Right lung (tissue), 5 donors: Measurements from ENCODE around the gene PTPRN2. TPM values are rescaled to one million over a fixed set of nuclear protein-coding genes. Genes with fewer than 3 reads are reported as not detected.

Experiments
- DNase-seq, 2 donors: peaks; one replicate each; pipeline ENCODE4 v3.0.0-alpha.2; 2013
- polyA plus RNA-seq, 5 donors: library from polyadenylated mRNA; unstranded; fragments of 120-200 nt; gene quantifications; one replicate each; pipeline versions ENCODE4 v1.2.1 to v1.2.3, GENCODE V29; 2013; ENCODE audit warnings: inconsistent platforms in 1 of 5, low replicate concordance in 1 of 5; ENCODE audit not compliant: insufficient read length in 5 of 5, insufficient read depth in 1 of 5

PTPRN2 gene
- polyA plus RNA-seq, 5 donors: 6.2 to 8.1 (median 7.0) TPM

GRCh38 chr7:157893535-157894044, 694.0 kb downstream of the PTPRN2 start:
- no peak for DNase-seq

GRCh38 chr7:157892751-157893523, 694.7 kb downstream of the PTPRN2 start:
- no peak for DNase-seq

GRCh38 chr7:157890921-157891401, 696.7 kb downstream of the PTPRN2 start:
- no peak for DNase-seq

GRCh38 chr7:157889480-157889879, 698.1 kb downstream of the PTPRN2 start:
- DNase-seq: no peak

GRCh38 chr7:157888579-157888978, 699.0 kb downstream of the PTPRN2 start:
- no peak for DNase-seq

- DNase-seq: no peak
These were observed 700.2 kb downstream of the PTPRN2 start for GRCh38 chr7:157887400-157887799.

- no peak for DNase-seq
These were observed 700.9 kb downstream of the PTPRN2 start for GRCh38 chr7:157886711-157887110.

- no peak for DNase-seq
These were observed 701.4 kb downstream of the PTPRN2 start for GRCh38 chr7:157886266-157886665.

GRCh38 chr7:157885140-157885539, 702.5 kb downstream of the PTPRN2 start:
- DNase-seq: no peak

GRCh38 chr7:157884461-157885062, 703.1 kb downstream of the PTPRN2 start:
- no peak for DNase-seq

- no peak for DNase-seq
These were observed 706.4 kb downstream of the PTPRN2 start for GRCh38 chr7:157881048-157881771.

GRCh38 chr7:157879391-157879790, 708.2 kb downstream of the PTPRN2 start:
- no peak for DNase-seq

- DNase-seq: no peak
These were observed 710.1 kb downstream of the PTPRN2 start for GRCh38 chr7:157877298-157878090.

- no peak for DNase-seq
These were observed 710.9 kb downstream of the PTPRN2 start for GRCh38 chr7:157876469-157877285.

- DNase-seq: no peak
These were observed 712.1 kb downstream of the PTPRN2 start for GRCh38 chr7:157875230-157876179.

- DNase-seq: no peak
These were observed 712.8 kb downstream of the PTPRN2 start for GRCh38 chr7:157874870-157875229.

GRCh38 chr7:157874208-157874816, 713.3 kb downstream of the PTPRN2 start:
- DNase-seq: no peak

GRCh38 chr7:157873664-157874063, 714.0 kb downstream of the PTPRN2 start:
- DNase-seq: no peak

- DNase-seq: no peak
These were observed 714.4 kb downstream of the PTPRN2 start for GRCh38 chr7:157873181-157873580.
